HepG2 (cell line): ENCODE data around the gene MRPL14. TPM values are rescaled to one million over a fixed set of nuclear protein-coding genes. Genes with fewer than 3 reads are reported as not detected.

Experiments used
- AKNA ChIP-seq: sonication (generic); formaldehyde crosslinking; IDR thresholded peaks from 2 replicates; pipeline ENCODE4 v1.4.0; 2020; ENCODE audit warnings: missing genetic modification reagents, borderline replicate concordance
- BRF2 ChIP-seq: sonication (generic); formaldehyde crosslinking; IDR thresholded peaks from 2 replicates; pipeline ENCODE4 v1.8.1; 2022; ENCODE audit warnings: mild to moderate bottlenecking, missing genetic modification reagents
- CREB1 ChIP-seq, 2 experiments: fragments of 450-650 bp in 1 of 2; IDR thresholded peaks; 2 replicates each; pipeline ENCODE4 v1.6.1; 2016 to 2017; ENCODE audit warnings: control low read depth in 1 of 2, mild to moderate bottlenecking in 1 of 2, missing compliant biosample characterization in 1 of 2, missing genetic modification characterization in 1 of 2
- GZF1 ChIP-seq: sonication (generic); formaldehyde crosslinking; IDR thresholded peaks from 2 replicates; pipeline ENCODE4 v1.5.1; 2020; ENCODE audit warnings: mild to moderate bottlenecking, missing genetic modification reagents
- NR3C1 ChIP-seq: sonication (generic); formaldehyde crosslinking; IDR thresholded peaks from 2 replicates; pipeline ENCODE4 v1.4.0; 2020; ENCODE audit warnings: missing genetic modification reagents
- POGZ ChIP-seq: sonication (generic); formaldehyde crosslinking; IDR thresholded peaks from 2 replicates; pipeline ENCODE4 v1.4.0; 2020; ENCODE audit warnings: mild to moderate bottlenecking, missing genetic modification reagents
- RAD51 ChIP-seq: fragments of 450-650 bp; IDR thresholded peaks from 2 replicates; pipeline ENCODE4 v1.6.1; 2016; ENCODE audit warnings: borderline replicate concordance
- SRSF9 ChIP-seq: fragments of 200-400 bp; formaldehyde crosslinking; IDR thresholded peaks from 2 replicates; pipeline ENCODE4 v1.6.1; 2018; ENCODE audit warnings: borderline replicate concordance, mild to moderate bottlenecking, low read depth, low read length; ENCODE audit not compliant: insufficient read depth, poor library complexity, severe bottlenecking
- ZIK1 ChIP-seq: sonication (generic); formaldehyde crosslinking; IDR thresholded peaks from 2 replicates; pipeline ENCODE4 v1.5.0; 2020; ENCODE audit warnings: mild to moderate bottlenecking, low read depth, missing genetic modification reagents, borderline replicate concordance
- ZNF205 ChIP-seq: IDR thresholded peaks from 2 replicates; pipeline ENCODE4 v1.6.1; 2018; ENCODE audit warnings: missing biosample characterization, missing genetic modification reagents
- ZNF468 ChIP-seq: sonication (generic); formaldehyde crosslinking; IDR thresholded peaks from 2 replicates; pipeline ENCODE4 v1.8.0; 2022; ENCODE audit warnings: mild to moderate bottlenecking, moderate library complexity, missing genetic modification reagents
- ZNF563 ChIP-seq: sonication (generic); formaldehyde crosslinking; IDR thresholded peaks from 2 replicates; pipeline ENCODE4 v1.8.0; 2022; ENCODE audit warnings: mild to moderate bottlenecking, moderate library complexity, missing genetic modification reagents
- ZNF788 ChIP-seq: sonication (generic); formaldehyde crosslinking; IDR thresholded peaks from 2 replicates; pipeline ENCODE4 v1.5.0; 2020; ENCODE audit warnings: mild to moderate bottlenecking, missing genetic modification reagents, borderline replicate concordance
- polyA plus RNA-seq, 8 experiments: library from polyadenylated mRNA; depleted of rRNA in 3 of 8; stranded (reverse) in 7 of 8; unstranded in 1 of 8; fragments of >200 nt; fragmentation: Illumina TruSeq in 4 of 8; extraction: Trizol in 4 of 8; gene quantifications; 2 replicates each; pipeline versions ENCODE4 v1.2.1 to v1.2.3, GENCODE V29; 2011 to 2016; ENCODE audit warnings: low read depth in 4 of 8, missing spikeins in 1 of 8, mixed read lengths in 1 of 8; ENCODE audit not compliant: insufficient read depth in 1 of 8
- total RNA-seq, 5 experiments: library from RNA; depleted of rRNA; stranded (reverse); fragments of >200 nt; fragmentation: Illumina TruSeq; extraction: Trizol; gene quantifications; 2 replicates each; pipeline ENCODE4 v1.2.3, GENCODE V29; 2016; ENCODE audit warnings: low read depth in 1 of 5
- TF ChIP-seq, protein P1 (sequence below): sonication (generic); formaldehyde crosslinking; IDR thresholded peaks from 2 replicates; pipeline ENCODE4 v1.4.0; 2020; ENCODE audit warnings: missing genetic modification reagents, borderline replicate concordance
- TF ChIP-seq, protein P2 (sequence below): sonication (generic); formaldehyde crosslinking; IDR thresholded peaks from 2 replicates; pipeline ENCODE4 v1.4.0; 2020; ENCODE audit warnings: mild to moderate bottlenecking, missing genetic modification reagents

Gene MRPL14
- total and polyA plus RNA-seq, 2 of the 13 experiments (the other 11 are each of a cell fraction or from before 2014, with no cell fraction given): 157 to 178 TPM

- TF ChIP-seq ZNF563 (peak; percentile 72; the same call in 1 of the 2 replicates), SRSF9 (no peak), ZNF468 (CRISPR knock-in tag) (peak; percentile 25; the same call in 1 of the 2 replicates), ZNF788 (CRISPR knock-in tag) (peak; percentile 58; the same call in 1 of the 2 replicates), POGZ (CRISPR knock-in tag) (0 out of 2 replicates have a peak, but pooled peaks have one; percentile 14), BRF2 (CRISPR knock-in tag) (no peak), GZF1 (CRISPR knock-in tag) (no peak), ZIK1 (CRISPR knock-in tag) (0 out of 2 replicates have a peak, but pooled peaks have one; percentile 46), CREB1 (IDR thresholded peaks at IDR 0.05) (no peak), CREB1 (CRISPR knock-in tag; IDR thresholded peaks at IDR 0.05) (no peak), RAD51 (no peak), ZNF205 (no peak), AKNA (CRISPR knock-in tag) (no peak), NR3C1 (CRISPR knock-in tag) (no peak)
- TF ChIP-seq, protein P1, sequence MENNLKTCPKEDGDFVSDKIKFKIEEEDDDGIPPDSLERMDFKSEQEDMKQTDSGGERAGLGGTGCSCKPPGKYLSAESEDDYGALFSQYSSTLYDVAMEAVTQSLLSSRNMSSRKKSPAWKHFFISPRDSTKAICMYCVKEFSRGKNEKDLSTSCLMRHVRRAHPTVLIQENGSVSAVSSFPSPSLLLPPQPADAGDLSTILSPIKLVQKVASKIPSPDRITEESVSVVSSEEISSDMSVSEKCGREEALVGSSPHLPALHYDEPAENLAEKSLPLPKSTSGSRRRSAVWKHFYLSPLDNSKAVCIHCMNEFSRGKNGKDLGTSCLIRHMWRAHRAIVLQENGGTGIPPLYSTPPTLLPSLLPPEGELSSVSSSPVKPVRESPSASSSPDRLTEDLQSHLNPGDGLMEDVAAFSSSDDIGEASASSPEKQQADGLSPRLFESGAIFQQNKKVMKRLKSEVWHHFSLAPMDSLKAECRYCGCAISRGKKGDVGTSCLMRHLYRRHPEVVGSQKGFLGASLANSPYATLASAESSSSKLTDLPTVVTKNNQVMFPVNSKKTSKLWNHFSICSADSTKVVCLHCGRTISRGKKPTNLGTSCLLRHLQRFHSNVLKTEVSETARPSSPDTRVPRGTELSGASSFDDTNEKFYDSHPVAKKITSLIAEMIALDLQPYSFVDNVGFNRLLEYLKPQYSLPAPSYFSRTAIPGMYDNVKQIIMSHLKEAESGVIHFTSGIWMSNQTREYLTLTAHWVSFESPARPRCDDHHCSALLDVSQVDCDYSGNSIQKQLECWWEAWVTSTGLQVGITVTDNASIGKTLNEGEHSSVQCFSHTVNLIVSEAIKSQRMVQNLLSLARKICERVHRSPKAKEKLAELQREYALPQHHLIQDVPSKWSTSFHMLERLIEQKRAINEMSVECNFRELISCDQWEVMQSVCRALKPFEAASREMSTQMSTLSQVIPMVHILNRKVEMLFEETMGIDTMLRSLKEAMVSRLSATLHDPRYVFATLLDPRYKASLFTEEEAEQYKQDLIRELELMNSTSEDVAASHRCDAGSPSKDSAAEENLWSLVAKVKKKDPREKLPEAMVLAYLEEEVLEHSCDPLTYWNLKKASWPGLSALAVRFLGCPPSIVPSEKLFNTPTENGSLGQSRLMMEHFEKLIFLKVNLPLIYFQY (CRISPR knock-in tag): no peak
- TF ChIP-seq, protein P2, sequence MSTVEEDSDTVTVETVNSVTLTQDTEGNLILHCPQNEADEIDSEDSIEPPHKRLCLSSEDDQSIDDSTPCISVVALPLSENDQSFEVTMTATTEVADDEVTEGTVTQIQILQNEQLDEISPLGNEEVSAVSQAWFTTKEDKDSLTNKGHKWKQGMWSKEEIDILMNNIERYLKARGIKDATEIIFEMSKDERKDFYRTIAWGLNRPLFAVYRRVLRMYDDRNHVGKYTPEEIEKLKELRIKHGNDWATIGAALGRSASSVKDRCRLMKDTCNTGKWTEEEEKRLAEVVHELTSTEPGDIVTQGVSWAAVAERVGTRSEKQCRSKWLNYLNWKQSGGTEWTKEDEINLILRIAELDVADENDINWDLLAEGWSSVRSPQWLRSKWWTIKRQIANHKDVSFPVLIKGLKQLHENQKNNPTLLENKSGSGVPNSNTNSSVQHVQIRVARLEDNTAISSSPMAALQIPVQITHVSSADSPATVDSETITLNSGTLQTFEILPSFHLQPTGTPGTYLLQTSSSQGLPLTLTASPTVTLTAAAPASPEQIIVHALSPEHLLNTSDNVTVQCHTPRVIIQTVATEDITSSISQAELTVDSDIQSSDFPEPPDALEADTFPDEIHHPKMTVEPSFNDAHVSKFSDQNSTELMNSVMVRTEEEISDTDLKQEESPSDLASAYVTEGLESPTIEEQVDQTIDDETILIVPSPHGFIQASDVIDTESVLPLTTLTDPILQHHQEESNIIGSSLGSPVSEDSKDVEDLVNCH (CRISPR knock-in tag): no peak
These were observed 1.0 kb upstream of the MRPL14 start (continued) for GRCh38 chr6:44128020-44128917.
